ENCODE data around the gene TMEM8B. TPM values are rescaled to one million over a fixed set of nuclear protein-coding genes. Genes with fewer than 3 reads are reported as not detected.

TMEM8B gene
- total RNA-seq, 1 experiment from 2014 or later: 9.3 TPM

DNA sequence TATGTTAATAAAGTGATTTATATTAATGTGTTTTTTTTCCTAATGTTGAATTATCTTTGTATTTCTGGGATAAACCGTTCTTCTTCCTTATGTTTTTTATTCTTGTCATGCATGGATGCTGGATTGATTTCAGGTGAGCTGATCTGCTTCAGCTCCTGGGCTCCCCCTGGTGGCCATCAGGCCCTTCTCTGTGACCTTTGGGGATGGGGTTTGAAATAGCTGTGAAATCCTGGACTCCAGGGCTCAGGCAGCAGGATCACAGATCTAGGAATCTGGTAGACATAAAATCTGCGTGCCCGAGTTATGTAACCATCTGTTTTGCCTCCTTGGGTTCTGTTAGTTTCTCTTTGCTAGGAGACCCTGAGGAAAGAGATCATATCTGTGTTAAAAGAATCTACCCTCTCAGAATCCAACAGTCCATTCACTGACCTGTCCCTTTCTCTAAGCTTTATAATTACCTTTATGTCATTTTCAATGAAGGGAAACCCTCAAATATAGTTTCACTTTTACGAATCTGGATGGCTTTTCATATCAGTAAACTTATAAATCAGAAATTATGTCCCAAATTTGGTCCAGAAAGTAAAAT, 53.3 kb downstream of the TMEM8B start:
- Histone ChIP-seq H2BK20ac (ENCODE audit: low read depth, low read length, poor library complexity, severe bottlenecking) (no peak overlapping the region), H2BK12ac (ENCODE audit: insufficient read length, low read depth, low read length) (no peak overlapping the region), H3K79me2 (ENCODE audit: insufficient read depth, low read length) (no peaks in the 10 kb centered on the region), H2AFZ (ENCODE audit: low read length) (no peak overlapping the region), H4K91ac (ENCODE audit: insufficient read length, low read depth, low read length) (no peak overlapping the region), H2BK15ac (ENCODE audit: low read depth, low read length) (no peak overlapping the region), H3K4me1 (ENCODE audit: insufficient read depth, low read length) (no peaks in the 10 kb centered on the region; the same call in 1 of the 2 replicates), H2AK5ac (ENCODE audit: insufficient read length, low read length) (no peak overlapping the region), H3K27me3 (ENCODE audit: insufficient read depth, low read length) (no peaks in the 10 kb centered on the region), H3K18ac (ENCODE audit: insufficient read length, low read depth, low read length) (no peak overlapping the region), H3K23me2 (ENCODE audit: insufficient read length, low read depth, low read length, poor library complexity, severe bottlenecking) (no peaks in the 10 kb centered on the region), H4K8ac (replicated peaks; ENCODE audit: insufficient read length, low read depth, low read length) (no peak overlapping the region), H3K14ac (ENCODE audit: insufficient read depth, low read length) (no peak overlapping the region), H2BK120ac (ENCODE audit: low read depth, low read length, poor library complexity, severe bottlenecking) (no peak overlapping the region), H3K27ac (ENCODE audit: insufficient read length, low read depth, low read length) (no peak overlapping the region), H2BK5ac (ENCODE audit: insufficient read length, low read length) (no peak overlapping the region), H3K9ac (ENCODE audit: extremely low read depth, insufficient read length, low read length) (no peak overlapping the region), H3K56ac (ENCODE audit: insufficient read length, low read depth, low read length) (no peak overlapping the region), H3K4ac (ENCODE audit: low read depth, low read length) (no peak overlapping the region), H3K4me2 (ENCODE audit: insufficient read depth, insufficient read length, low read length) (no peak overlapping the region), H3K23ac (ENCODE audit: insufficient read length, low read depth, low read length) (no peak overlapping the region), H4K5ac (ENCODE audit: insufficient read length, low read depth, low read length) (no peak overlapping the region), H3T11ph (ENCODE audit: low read length) (no peak overlapping the region), H3K9me3 (ENCODE audit: control insufficient read depth, low read depth, low read length) (no peaks in the 10 kb centered on the region), H4K20me1 (ENCODE audit: control insufficient read depth, insufficient read depth, insufficient read length) (no peaks in the 10 kb centered on the region), H3K79me1 (ENCODE audit: insufficient read depth, low read depth, low read length, poor library complexity, severe bottlenecking) (no peaks in the 10 kb centered on the region)
- H3K36me3 Mint-ChIP-seq (ENCODE audit: insufficient read depth in 1 of 3, low read depth in 3 of 3): 0 out of 7 replicates have a peak, but pooled peaks cover 0 to 2% (median 0%) of the 10 kb centered on the region in 3 experiments
- peaks cover 3% of the 10 kb centered on the region for H3K27me3 Mint-ChIP-seq (ENCODE audit: low read depth)
- peak; percentile 80 for DNase-seq
- no peak overlapping the region for H3K27ac Mint-ChIP-seq
- no peak overlapping the region for H3K4me3 Mint-ChIP-seq
- peaks cover 0 to 17% of the 10 kb centered on the region in 2 experiments; a peak in 2 of 4 replicates for H3K4me1 Mint-ChIP-seq
- H3K9me3 Mint-ChIP-seq: peaks cover 6% of the 10 kb centered on the region in 2 experiments
- TF ChIP-seq, protein P1, sequence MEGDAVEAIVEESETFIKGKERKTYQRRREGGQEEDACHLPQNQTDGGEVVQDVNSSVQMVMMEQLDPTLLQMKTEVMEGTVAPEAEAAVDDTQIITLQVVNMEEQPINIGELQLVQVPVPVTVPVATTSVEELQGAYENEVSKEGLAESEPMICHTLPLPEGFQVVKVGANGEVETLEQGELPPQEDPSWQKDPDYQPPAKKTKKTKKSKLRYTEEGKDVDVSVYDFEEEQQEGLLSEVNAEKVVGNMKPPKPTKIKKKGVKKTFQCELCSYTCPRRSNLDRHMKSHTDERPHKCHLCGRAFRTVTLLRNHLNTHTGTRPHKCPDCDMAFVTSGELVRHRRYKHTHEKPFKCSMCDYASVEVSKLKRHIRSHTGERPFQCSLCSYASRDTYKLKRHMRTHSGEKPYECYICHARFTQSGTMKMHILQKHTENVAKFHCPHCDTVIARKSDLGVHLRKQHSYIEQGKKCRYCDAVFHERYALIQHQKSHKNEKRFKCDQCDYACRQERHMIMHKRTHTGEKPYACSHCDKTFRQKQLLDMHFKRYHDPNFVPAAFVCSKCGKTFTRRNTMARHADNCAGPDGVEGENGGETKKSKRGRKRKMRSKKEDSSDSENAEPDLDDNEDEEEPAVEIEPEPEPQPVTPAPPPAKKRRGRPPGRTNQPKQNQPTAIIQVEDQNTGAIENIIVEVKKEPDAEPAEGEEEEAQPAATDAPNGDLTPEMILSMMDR (conservative IDR thresholded peaks at IDR 0.05): peak; percentile 98
- WGBS (ENCODE audit: extremely low coverage, insufficient read length, low lambda C conversion rate): no CpG with 5 or more reads among the region's 4 CpGs
